Inferior parietal cortex (tissue), 1 donor: Measurements from ENCODE around the gene ARHGAP15.

Experiments used
- DNase-seq: peaks from one replicate; pipeline ENCODE4 v3.0.0-alpha.2; 2016; ENCODE audit errors: extremely low spot score

ARHGAP15 gene

DNA sequence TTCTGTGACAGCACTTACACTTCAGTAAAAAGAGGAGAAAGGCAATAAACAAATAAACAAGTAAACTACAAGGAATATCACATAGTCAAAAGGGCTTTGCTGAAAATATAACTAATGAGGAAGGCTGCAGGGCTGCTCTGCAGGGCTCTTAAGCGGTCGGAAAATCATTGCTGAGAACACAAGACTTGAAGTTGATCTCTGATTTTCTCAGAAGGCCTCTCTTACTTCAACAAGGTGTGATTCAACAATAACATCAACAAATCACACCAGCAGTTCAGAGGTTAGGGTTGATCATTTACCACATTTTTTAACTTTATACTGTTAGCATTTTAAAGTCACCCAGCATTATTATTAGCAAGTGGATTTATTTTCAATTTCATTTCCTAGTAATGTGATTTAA lies 215.6 kb downstream of the ARHGAP15 start:
- DNase-seq = no peak

DNA sequence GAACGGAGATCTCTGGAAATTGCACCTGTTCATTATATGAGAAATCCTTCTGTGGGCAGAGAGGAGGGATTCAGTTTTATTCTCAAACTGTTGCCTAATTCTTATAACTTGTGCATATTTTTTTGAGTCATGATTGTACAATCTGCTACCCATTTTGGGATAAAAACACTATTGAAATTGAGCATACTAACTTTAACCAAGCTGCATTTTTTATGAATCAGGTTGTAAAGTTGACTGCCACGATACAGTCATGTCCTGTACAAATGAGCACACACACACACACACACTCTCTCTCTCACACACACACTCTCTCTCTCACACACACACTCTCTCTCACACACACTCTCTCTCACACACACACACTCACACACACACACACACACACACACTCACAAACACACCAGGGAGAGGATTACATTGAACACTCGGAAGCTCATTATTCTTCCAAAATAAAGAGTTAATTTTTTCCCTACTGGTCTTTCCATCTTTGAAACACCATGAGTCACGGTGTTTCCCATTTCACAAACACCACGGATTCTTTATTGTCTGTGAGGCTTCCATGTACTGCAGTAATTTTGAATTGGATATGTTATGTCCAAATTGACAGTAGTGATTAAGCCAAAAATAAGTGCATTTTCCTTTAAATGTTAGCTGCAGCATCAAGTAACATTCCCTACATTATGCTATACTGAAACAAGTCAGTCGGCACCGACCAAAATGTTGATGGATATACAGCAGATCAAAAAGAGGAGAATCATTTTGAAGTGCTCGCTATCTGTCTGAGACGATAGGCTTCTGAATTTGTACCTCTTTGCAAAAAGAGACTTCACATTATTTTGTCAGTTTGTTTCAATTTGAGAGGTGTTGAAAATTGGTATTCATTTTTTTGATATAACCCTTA lies 216.9 kb downstream of the ARHGAP15 start:
- DNase-seq = no peak

DNA sequence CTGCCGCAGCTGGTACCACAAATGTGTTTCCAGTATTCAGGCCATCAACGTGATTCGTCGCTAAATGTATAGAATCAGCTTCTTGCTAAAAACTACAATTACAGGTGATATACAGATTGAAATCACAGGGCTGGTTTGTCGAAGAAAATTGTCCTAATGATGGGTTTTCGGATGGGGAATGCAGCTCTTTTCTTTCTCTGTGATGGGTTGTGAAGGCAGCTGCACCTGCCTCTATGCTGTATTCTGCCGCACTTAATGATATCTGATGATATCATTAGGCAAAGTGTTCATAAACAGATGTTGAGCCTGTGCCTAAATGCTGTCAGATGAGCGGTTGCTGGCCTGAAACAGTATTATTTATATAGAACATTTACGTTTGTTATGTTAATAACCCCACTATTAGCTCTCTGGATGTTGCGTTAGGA lies 218.1 kb downstream of the ARHGAP15 start:
- no peak for DNase-seq

DNA sequence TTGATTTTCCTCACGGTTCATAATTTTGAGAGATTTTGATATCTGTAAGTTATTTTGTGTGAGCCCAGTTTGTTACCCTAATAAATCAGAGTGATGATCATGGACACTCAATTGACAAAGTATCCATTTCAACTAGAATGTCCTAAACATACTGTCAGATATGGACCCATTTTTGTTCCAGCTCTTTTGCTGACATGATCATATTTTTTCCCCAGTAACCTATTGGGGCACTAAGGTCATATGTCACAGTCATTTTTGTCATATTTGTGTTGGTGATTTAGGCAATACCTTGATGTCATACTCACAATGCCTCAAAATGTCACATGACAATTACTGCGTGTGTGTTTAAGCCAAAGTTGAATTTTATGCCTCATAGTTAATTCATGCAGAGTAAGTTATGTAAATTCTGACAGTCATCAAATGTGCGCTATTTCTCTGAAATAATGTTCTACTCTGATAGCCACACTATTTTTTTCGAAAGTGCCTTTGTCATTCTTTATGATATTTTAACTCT lies 218.7 kb downstream of the ARHGAP15 start:
- DNase-seq = no peak

DNA sequence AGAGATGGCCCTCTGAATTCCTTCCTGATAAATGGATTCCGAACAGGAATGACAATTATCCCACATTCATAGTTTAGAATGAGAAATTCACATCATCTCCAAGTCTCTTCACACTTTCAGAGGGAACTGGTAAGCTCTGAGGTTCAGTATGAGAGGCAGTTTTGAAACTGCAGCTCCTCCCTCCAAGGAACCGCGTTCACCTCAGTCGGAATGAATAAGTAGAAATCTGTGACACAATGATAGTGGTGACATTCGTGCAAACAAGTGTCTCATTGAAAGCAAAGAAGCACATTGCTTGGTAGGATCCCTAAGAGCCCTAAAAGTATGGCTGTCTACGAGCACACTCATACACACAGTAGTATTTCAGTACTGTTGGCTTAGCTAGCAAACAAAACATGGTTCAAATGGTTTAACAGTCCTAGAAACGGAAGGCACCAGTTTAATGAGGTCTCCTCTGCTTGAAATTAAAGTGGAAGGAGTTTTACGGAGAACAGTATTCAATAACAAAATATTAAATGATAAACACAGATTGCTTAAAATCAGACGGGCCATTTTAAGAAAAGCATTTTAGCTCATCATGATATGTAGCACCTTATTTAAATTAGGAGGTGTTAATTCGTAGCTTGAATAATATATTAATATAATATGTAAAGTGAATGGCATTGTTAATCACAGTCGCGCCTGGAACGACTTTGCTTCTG lies 225.0 kb downstream of the ARHGAP15 start:
- no peak for DNase-seq

DNA sequence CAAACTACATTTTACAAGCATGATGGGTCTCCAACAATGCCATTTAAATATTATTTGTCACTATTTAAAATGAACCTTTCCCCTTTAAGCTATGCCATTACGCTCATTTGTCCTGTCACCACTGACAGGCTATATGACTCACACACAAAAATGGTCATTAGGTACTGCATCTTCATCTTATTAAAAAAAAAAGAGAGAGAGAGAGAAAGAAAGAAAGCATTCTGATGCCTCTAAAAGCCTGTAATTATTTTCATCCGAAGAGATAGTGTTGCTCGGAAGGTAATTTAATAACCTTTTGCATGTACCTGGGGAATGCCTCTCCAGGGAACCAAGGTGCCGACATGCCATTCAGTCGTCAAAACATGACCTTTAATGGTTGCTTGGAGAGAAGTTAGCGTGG lies 226.7 kb downstream of the ARHGAP15 start:
- no peak for DNase-seq

DNA sequence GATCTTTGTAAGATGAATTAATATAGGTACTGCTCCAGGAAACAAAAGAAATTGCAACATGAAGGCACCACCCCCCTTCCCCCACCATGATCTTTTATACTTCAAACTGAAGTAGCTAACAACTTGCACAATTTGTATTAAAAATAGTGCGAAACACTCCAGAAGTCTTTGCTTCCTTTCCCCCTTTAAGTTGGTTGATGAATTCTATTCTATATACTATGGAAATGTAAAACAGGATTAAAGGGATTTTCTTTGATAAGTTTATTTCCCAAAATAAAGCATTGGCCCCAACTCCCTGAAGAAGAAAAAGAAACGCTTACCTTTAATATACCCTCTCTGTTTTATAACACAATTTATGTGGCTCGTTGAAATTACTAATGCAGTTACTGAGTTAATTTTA lies 227.1 kb downstream of the ARHGAP15 start:
- DNase-seq = no peak

DNA sequence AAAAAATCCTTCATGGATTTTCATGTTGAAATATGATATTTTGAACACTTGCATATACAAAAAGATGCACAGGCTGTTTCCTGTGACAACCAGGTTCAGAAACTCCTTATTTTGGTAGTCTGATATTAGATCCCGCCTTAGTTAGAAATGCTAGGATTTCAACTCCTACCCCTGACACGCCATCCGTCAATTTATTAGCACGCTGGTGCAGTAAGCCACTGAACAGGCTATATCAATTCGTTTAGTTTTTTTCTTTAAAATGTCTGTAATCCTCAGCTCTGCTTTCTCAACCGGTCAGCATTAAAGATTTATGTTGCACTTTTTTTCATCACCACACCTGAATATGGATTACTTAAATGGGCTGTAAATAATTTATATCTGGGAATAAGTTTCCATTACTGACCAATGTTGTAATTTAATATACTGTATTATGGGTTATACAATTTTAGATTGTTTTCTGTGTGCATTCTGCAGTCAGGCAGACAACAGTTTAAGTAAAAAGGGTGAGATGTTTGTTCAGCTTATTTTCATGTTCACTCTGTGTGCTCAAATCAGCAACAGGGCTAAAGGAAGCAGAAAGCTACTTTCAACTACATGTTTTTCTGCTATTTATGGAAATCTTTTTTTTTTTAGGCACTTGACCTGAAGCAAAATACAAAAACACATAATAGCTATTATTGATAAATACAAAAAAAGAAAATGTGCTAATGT lies 227.7 kb downstream of the ARHGAP15 start:
- no peak for DNase-seq

DNA sequence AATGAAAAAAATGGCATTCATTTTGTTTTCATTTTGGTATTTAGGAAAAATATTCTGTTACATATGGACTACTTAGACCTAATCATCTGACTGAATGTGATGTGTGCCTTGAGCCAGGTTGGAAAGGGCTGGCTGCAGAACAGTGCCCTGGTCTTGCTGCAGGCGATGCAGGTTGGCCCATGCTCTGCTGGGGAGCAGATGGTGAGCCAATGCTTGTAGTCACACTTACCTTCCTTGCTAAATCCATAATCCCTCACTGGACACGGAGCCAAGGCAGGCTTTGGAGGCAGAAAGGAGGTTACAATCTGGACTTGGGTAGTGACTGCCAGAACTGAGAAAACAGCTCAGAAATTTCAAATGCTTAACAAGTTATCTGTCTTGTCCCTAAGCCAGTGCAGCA lies 228.7 kb downstream of the ARHGAP15 start:
- DNase-seq = no peak

DNA sequence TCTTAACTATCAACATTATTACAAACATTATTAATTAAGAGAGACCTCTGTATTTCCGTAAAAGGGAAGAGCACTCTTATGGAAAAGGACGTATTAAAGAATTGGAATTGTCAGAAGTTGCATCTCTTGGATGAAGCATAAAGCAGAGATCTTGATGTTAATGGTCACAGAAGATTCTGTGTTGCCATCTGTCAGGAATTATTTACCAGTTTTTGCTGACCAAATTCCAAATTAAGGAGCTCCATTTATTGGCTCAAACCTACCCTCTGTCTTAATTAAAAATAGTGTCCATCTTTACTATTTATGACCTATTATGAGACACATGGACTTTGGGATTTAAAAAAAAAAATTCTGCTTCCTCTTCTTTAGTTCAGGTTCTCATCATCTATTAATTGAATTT lies 232.1 kb downstream of the ARHGAP15 start:
- no peak for DNase-seq

DNA sequence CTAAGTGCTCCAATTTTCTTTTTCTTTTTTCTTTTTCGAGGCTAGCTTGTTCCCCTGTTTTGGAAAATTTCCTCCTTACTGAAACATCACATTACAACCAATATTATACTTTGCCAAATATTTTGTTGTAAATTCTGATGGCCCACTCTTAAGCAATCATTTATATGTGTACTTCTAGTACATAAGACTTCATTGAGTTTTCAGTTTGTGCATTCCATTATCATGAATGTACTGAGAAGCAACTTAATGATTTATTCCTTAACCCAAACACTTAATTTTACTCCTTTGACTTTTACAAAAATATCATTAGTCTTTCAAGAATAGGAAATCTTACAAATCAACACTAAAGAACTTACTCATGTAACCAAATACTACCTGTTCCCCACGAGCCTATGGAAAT lies 242.4 kb downstream of the ARHGAP15 start:
- DNase-seq = no peak

DNA sequence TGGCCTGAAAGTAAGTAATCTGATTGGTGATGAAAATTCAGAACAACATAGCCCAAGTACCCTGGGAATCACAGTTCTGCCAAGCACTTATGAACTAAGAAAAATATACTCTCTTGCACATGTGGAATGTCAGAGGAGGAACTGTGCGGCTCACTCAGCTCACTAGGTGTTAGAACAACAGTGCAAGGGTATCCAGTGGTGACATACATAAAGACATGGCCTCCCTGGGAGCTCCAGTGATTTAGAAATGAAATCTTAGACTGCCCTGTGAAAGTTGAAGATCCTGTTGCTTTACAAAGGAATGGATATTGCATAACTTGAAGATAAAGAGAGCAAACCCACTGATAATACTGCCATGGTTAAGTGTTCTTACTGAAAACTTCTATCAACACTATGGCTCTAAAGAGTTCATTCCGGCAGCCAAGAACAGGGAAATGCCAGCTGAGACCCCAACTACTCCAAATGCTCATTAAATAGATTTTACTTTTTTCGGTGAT lies 246.2 kb downstream of the ARHGAP15 start:
- DNase-seq = no peak

DNA sequence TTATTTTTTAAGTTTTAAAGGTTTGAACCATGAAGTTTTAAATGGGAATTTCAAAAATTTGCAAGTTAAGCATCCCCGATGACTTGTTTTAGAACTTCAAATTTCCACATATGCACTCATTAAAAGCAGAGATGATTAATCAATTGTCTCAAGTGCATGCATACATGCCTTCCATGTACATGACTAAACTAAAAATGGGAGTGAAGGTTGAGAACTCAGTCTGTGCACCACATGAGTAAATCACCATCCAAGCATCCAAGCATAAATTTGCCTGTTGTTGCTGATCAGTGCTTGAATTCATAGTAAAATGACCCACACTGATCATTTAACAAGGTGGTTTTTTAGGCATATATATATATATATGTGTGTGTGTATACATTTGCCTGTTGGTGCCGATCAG lies 249.8 kb downstream of the ARHGAP15 start:
- no peak for DNase-seq

DNA sequence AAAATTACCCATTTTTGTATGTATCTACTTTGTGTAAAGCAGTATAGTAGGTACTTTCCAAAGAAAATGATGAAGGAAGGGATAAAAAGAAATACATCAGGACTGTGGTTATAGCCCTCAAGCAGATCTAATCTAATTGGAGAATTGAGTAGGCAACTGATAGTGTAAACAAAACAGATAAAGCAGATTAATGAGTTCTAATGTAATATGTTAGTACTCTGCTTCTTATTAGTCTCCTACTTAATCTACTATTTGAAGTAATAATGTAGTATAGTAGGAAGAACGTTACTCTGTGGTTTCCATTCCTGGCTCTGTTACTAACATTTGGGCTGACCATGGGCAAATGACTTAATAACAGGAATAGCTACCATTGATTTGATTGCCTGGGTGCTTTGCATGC lies 250.7 kb downstream of the ARHGAP15 start:
- DNase-seq = no peak

DNA sequence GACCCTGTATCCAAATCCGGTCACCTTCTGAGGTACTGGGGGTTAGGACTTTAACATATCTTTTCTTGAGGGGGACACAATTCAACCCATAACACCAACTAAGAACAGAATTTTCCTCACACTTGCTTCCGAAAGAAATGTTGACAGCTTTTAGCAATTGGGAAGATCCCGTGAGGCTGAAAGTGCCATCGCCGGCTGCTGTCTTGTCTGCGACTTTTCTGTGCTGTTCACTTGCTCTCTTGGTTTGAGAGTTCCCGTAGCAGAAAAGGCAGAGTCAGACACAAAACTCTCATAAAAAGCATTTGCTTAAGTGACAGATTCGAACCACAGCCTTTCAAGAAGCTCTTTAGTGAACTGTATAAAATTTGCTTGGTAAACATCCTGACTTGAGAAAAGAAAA lies 253.4 kb downstream of the ARHGAP15 start:
- no peak for DNase-seq

DNA sequence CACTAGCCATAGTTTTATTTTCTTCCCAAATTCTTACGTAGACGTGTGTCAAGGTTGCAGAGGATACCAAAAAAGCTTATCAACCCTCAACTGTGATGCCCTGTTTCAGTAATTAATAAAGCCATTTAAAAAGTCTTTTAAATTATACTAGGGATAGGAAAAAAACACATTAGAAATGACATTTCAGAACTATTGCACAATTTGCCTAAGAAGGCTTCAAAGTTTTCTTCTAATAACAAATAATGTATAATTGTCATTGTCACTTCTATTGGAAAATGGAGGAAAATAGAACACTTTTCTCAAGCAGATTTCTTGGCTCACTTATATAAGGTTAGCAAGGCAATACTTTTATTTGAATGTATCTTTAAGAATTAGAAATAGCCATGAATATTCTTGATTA lies 253.8 kb downstream of the ARHGAP15 start:
- DNase-seq = no peak

DNA sequence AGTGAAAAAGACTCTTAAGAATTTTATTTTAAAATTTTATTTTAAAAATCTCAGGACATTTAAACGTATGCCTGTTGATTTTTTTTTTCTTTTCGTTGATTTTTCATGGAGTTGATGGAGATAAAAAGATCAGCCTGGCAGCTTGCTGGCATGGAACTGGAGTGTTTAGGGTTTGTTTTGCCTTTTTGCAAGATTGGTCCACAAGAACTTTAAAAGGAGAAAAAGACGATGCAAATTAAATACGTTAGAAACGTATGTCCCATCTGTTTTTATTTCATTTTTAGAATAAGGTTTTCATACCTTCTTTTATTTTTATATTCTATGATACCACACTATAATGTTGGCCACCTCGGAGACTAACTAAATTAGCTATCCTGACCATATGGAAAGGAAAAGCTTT lies 254.9 kb downstream of the ARHGAP15 start:
- no peak for DNase-seq

DNA sequence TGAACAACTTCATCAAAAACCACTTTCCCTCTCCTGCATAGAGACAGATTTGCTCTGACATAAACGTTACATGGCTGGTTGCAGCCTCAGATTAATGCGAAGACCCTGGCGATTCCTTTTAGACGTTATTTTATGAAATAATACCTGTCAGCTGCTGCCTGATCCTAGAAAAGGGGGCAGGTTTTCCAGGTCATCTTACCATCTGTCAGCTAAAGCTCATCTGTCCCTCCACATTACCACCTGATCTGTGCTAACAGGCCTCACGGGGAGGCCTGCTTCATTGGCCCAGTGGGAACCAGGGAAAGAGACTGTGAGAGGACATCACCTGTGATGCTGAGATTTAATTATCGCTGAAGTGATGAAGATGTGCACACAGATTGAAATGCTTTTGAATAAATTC lies 261.0 kb downstream of the ARHGAP15 start:
- DNase-seq = no peak

DNA sequence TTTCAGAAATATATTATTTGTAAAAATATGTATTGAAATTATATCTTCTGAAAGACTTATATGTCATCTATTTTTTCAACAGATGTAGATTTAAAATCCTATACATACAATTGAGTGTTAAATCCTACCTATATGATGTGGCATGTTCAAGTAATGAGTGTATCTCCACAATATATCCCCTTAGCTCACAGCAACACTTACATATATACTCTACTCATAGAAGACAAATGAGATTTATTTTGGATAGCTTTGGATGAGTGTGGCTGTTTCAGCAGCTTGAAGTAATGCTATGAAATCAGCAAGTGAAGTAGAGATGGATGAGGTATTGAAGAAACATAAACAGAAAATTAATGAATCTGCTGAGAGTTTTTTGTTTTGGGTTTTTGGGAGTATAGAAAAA lies 263.1 kb downstream of the ARHGAP15 start:
- no peak for DNase-seq

DNA sequence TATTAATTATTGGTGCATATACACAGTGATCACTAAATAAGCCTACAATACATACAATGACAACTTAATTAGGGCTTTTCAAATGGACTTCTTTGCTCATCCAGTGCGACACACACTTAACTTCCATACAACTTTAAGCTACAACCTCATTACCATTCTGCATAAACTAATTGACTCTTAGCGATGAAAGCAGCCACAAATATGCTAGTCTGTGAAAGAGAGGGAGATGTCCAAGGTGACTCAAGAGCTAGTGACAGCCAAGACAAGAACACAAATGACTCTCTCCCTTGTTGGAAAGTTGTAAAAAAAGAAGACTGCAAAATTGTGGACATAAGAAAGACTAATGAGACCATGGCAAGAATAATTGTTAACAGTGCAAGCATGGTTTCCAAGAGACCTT lies 264.8 kb downstream of the ARHGAP15 start:
- no peak for DNase-seq

DNA sequence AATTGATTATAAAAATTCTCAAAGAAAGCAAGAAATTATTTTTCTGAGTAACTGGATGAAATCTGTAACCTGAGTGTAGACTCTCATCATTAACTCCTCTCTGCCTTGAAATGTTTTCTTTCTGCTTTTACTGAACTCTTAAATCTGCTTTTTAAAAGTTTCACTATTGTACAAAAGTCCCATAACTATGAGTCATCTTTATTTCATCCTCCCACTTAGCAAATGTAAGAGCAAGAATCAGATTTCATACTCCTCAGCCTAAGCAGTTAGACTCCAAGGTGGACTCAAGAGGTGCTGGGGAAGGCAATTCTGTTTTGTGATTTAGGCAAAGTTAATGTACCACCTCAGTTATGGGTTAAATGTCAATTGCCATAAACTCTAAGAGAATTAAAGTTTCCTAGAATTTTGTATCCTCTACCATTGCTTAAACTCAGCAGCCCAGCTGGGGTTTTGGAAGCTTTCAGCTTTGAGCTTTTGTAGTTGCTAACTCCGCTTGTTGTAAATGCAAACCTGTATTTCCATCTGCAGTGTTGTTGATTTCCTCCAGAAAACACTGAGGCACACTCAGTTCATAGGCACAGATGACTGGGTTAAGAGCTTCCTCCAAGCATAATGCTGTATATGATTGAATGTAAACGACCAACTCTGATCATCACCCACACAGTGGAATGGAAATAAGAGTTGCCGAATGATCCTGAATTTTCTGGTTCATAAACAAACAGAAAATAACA lies 268.8 kb downstream of the ARHGAP15 start:
- no peak for DNase-seq

DNA sequence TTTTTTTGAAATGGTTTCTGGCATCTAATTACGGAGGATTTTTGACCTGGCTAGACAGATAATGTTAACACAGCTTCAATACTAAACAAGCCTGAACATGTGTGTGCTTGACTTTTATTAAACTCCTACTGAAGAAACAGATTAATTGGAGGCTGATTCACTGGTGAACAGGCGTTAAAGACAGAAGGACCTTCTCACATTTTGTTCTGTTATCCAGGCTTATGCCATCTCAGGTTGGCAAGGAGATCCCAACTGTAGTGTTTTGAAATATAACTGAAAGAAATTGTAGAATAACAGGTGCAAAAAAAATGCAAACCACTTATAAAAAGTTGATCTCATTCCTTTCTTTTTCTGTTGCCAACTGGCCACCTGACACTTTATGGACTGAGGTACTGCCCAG lies 269.6 kb downstream of the ARHGAP15 start:
- no peak for DNase-seq
